ACHN (cell line): ENCODE data around the gene MAGI3.

Experiments
- DNase-seq: peaks from one replicate; pipeline ENCODE4 v3.0.0-alpha.2; 2015
- in situ Hi-C: cut with HindIII; loops from 2 replicates; pipeline ENCODE4 v1.10.0; 2017; ENCODE audit warnings: low sequenced_read_pairs, low pct_ligation_motif_present, low pct_unique_long_range_greater_than_20kb

Gene MAGI3

DNA sequence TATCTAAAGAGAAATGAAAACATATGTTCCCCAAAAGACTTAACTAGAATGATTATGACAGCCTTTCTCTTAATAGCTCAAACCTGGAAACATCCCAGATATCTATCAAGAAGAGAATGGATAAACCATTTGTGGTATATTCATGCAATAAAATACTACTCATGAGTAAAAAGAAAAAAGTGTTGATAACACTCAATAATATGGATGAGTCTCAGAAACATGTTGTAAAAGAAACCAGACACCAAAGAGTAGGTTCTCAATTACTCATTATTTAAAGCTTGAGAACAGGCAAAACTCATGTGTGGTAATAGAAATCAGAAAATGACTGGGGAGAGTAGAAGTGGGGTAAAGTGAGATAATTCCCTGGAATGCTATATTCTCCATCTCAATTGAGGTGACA is 214.8 kb downstream of the MAGI3 start:
- no peak for DNase-seq
- in situ Hi-C loops: no loop called here

DNA sequence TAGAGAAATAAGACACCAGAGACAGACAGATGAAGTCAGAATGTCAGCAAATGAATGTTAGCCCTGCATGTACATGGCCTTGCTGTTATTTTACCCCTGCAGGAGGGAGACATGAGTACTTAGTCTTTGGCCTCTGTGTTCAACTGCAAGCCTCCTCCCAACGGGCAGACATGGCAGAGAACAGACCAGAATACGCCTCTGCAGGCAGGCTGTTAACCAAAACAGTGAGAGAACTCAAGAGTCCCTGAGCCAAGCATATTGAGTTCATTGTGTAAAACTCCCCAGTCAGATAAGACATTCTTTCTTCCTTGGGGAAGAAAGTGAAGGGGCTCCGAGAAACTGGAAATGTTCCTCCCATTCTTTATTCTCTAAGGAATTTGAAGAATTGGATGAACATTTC is 218.1 kb downstream of the MAGI3 start:
- in situ Hi-C loops: no loop called here
- no peak for DNase-seq

DNA sequence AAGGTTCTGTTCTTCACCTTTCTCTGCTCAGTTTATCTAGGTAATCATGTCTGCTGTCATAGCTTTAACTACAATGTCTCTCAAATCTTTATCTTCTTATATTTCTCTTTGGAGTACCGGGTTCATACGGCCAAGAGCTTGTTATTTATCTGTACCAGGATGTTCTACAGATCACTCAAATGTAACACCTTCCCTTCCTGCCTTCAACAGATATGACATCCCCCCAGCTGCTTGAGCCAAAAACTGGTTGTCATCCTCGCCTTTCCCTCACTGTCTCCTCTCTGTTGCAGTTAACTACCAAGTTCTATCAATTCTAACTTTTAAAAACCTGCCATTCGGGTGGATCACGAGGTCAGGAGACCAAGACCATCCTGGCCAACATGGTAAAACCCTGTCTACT is 220.1 kb downstream of the MAGI3 start:
- DNase-seq: no peak
- in situ Hi-C loops: no loop called here

DNA sequence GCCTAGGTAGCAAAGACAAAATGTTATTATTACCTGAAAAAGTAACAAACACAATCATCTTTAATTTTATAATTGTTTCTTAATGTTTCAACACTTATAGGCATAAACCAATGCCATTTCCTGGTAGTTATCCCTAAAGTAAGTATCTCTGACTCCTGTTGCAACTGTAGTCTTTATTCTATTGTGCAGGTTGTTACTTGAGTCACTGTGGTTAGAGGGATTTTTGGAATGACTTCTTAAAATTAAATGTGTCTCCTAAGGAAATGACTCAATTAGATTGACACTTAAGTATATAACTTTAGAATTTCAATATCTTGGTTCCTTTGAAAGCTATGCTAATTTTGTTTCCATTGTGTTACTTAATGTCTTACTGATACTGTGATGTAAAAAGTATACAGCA is 225.1 kb downstream of the MAGI3 start:
- in situ Hi-C loops: no loop called here
- no peak for DNase-seq

DNA sequence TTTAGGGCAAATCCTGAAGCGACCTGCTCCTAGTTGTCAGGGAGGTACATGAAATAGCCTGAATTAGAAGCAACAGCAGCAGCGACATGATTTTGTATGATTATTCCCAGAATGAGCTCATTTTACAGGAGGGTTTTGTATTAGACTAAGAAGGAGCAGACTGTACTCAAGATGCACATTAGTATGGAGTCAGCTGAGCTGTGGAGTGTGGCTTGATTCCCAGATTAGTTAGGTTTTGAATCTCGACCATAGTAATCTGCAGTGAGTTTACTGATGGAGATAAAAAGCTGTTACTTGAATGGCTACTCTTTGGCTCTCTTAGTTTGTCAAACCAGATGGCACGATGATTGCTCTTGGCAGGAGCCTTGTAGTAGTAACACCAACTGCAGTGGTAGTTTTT is 225.8 kb downstream of the MAGI3 start:
- DNase-seq: no peak
- in situ Hi-C loops: no loop called here

DNA sequence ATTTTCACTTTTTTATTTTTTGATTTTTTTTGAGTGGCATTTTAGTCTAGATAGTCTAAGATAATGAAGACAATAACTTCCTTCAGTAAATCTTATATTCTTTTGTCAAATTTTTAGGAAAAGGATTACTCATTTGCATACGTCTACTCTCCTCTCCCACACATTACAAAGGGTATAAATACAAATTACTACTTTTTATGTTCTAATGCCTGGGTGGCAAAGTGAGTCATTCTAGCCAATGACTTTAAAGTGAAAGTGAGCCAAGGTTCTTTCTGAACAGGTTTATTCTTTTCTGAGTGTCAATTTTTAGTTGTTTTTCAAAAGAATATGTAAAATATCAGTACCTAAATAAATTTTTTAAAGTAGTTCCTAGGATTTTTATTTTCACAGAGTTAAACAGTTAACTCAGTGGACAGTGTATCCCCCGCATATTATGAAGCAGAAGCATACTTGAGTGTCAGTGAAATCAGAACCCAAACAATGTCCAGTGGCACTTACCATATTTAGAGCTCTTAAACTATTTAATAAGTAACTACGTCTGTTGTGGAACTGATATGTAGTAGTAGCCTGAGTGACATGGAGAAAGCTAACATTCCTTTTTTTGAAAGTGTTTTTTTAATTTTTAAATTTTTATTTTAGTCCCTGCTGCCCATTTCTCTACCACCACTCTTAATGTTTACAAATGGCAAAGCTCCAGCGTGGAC is 227.3 kb downstream of the MAGI3 start:
- in situ Hi-C loops: no loop called here
- DNase-seq: peak; percentile 2

DNA sequence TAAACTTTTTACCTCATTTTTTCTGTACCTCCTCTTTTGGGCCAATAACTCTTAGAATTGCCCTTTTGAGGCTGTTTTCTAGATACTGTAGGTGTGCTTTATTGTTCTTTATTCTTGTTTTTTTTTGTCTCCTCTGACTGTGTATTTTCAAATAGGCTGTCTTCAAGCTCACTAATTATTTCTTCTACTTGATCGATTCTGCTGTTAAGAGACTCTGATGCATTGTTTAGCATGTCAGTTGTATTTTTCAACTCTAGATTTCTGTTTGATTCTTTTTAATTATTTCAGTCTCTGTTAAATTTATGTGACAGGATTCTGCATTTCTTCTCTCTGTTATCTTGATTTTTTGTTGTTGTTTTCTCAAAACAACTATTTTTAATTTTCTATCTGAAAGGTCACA is 238.7 kb downstream of the MAGI3 start:
- in situ Hi-C loops: no loop called here
- no peak for DNase-seq

DNA sequence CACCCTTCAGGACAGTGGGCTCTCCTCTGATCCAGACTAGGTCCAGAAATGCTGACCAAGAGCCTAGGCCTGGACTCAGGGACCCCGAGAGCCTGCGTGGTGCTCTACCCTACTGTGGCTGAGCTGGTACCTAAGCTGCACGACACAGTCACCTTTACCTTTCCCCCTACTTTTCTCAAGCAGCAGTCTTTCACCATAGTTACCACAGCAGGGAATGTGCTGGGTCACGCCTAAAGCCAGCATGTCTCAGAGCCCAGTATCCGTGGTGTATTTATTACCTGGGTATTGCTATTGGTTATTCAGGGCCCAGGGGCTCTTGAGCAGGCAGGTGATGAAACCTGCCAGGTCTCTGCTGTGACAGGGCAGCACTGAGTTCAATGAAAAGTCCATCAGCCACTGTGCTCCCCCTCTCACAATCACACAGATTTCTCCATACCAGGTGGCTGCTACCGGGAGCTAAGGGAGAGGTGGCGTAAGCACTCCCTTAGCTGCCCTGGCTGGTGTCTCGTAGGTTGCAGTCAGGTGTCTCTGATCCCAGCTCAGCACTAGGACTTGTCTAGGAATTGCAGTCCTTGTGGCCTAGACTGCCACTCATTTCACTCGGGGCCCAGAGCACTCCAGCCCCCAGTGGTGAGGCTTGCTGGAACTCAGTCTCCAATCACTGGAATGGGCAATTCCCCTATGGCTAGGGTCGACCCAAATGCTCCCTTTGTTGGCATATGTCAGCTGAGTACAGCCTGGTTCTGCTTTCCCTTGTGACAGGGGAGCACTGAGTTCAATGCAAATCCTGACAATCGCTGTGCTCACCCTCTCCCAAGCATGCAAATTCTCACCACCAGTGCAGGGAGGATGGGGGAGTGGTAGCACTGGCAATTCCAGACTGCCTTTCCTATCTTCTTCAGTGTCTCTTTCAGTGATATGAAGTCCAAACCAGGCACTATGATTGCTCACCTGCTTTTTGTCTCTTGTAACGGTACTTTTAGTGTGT is 240.3 kb downstream of the MAGI3 start:
- in situ Hi-C loops: no loop called here
- DNase-seq: no peak

DNA sequence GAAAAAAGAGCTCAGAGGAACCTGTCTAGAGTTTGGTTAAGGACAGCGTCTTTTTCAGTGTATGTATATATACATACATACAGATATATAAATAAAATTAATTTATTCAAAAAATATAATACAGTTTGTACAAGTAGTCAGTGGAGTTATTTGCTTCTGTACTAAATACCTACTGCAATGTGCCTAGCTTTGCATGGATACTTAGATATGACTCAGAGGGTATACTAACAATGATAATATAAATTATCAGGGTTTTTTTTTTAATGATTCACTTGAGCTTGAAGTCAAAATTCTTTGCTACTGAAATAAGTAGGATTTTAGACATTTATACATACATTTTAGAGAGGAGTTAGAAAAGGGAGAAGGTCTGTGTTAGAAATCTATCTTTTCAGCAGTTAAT is 251.1 kb downstream of the MAGI3 start:
- in situ Hi-C loops: no loop called here
- DNase-seq: no peak

DNA sequence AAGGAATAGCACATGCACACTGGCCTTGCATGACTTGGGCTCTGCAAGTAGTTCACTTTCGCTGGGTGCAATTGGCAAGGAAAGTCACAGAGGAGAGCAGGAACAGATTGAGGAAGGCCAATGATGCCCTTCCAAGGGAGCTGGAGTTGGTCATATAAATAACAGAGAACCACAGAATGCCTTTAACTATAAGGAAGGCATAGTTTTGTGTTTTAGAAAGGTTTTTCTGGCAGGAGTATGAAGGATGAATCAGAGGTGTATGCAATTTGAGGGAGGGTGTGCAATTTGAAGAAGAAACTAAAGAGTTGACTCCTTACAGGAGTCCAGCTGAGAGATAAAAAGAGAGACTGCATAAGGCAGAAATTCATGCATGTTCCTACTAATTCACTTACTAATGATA is 256.8 kb downstream of the MAGI3 start:
- in situ Hi-C loops: no loop called here

DNA sequence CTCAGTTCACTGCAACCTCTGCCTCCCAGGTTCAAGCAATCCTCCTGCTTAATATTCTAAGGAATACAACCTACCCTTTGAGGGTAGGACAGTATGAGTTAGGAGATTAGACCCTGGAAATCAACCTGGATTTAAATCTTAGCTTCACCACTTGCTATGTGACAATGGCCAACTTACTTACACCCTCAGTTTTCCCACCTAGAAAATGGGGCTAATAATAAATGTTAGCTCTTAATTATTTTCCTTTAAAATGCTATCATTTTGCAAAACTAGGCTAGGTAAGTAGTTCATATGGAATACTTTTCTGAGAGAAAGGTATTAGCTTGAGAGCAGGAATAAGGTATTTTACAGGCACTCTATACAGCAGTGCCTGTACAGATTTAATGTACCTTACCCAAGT is 258.2 kb downstream of the MAGI3 start:
- in situ Hi-C loops: no loop called here

More for the DNA sequence above, 256.8 kb downstream of the MAGI3 start:
- no peak for DNase-seq

DNA sequence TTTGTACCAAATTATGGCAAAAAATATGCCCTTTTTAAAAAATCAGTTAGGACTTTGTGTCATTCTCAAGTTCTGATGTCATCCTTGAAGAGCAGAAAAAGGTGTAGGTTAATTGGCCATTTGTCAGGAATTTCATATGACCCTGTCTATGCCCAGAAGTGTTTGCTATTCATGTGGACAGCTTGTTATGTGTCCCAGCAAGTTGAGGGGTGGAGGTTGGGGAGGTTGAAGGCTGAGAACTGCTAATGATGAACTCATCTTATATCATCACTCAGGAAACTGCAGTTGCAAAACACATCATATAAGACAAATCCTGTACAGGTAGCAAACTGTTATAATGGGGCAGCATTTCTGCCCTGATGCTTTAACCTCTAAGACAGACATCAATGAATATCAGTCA is 262.5 kb downstream of the MAGI3 start:
- in situ Hi-C loops: no loop called here

More for the DNA sequence above, 258.2 kb downstream of the MAGI3 start:
- DNase-seq: no peak

DNA sequence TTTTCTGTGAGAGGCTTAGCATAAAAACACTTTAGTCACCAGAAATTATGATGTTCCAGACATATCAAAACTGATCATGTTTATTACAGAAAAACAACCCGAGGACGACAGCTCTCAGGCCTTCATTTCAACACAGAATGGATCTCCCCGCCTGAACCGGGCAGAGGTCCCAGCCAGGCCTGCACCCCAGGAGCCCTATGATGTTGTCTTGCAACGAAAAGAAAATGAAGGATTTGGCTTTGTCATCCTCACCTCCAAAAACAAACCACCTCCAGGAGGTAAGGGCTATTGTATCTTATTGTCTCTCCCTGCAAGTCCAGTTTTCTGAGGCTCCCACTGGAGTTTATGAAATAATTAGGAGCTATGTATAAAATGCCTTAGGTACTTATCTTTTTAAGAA is 263.4 kb downstream of the MAGI3 start:
- no peak for DNase-seq
- in situ Hi-C loops: no loop called here

More for the DNA sequence above, 262.5 kb downstream of the MAGI3 start:
- no peak for DNase-seq

DNA sequence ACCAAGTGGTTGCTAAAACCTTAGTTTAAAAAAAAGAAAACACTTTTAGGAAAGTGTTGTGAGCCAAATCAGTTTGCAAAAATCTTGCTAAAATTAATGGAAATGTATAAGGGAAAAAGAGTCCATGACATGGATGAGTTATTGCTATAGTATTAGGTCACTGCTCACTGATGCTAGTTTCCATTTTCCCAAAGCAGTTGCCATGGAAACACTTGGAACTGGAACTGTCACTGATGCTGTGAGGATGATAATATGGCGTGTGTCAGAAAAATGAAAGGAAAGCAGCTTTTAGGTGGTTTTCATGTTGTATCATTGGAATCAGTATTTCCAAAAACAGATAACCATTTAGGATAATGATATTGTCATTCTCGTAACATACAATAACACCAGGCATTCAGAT is 264.6 kb downstream of the MAGI3 start:
- in situ Hi-C loops: no loop called here

DNA sequence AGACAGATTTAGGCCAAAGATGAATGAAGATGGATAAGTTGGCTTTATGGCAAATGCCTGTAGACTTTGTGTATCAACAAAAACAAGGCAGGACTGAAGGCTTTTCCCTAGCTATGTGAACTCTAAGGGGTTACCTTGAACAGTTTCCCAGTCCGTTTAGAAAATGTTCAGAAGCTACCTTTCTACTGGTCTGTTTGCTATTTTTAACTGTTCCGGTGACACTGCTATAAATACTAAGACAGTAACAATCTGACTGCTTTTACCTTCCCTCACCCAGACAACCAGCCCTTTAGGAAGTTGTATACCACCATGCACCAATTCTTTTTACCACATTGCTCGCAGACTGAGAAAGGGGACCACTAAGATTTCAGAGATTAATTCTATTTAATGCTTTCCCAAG is 266.8 kb downstream of the MAGI3 start:
- DNase-seq: no peak
- in situ Hi-C loops: no loop called here

More for the DNA sequence above, 264.6 kb downstream of the MAGI3 start:
- DNase-seq: no peak

DNA sequence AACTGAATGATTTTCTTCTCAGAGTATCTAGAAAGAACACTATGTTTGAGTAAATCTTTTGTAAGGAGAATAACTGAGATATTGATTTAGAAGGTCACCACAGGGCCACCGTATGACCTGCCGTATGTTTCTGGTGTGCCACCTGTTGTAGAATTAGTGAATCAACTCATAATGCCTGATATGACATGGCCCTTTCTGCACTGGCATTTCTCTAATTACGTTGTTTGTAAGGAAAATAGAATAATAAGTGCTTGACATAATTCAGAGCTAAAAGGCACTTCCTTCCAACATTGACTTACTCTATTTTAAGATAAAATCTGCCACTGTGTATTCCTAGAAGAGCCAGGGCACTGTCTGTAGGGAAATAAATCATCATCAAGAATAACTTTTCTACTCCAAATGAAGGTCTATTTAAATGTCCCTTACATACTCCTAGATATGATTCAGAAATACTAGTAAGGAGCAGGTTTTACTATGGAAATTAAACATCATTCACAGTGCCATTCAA is 267.3 kb downstream of the MAGI3 start:
- no peak for DNase-seq
- in situ Hi-C loops: no loop called here

DNA sequence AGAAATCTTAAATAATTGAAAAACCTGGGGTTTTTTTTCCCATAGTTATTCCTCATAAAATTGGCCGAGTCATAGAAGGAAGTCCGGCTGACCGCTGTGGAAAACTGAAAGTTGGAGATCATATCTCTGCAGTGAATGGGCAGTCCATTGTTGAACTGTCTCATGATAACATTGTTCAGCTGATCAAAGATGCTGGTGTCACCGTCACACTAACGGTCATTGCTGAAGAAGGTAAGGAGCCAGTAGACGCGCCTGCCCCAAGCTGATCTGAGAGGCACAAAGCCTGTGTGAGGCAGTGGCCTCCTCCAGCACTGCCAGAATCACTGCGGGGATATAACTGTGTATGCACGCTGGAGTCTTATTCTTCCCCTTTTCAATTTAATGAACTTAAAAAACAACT is 268.7 kb downstream of the MAGI3 start:
- in situ Hi-C loops: no loop called here
- DNase-seq: no peak

DNA sequence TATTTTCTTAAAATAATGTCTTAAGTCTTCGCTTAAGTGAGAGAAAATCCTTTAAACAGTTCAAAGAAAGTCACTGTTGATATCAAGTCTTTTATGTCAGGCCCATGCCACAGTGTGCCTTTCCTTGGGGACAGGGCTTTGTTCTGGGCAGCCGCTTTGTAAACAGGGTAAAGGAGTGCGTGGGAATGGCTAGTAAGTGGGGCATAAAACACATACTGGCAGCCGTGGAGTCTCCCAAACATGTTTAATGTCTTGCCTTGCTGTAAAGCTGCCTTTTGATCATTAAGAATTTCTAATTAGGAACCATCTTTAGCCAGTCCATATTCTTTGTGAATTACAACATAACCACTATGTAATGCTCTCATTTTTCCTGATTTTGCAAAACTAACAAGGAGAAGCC is 269.2 kb downstream of the MAGI3 start:
- in situ Hi-C loops: no loop called here
- DNase-seq: no peak

DNA sequence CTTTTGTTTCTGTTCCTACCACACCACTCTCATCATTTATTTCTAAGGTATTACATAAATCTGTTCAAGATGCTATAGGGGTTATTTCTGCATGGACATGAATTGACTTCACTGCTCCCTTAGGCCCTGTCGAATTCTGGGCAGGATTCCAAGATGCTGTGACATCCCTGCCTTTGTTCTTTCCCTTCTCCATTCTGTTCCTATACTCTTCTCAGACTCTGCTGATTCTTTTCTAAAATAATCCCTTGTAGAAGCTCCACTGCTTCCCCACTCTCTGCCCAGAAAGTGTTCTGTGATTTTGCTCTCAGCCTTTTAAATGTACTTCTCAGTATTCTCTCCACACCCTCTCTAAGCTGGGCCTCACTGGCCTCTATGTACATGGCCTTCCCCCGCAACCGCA is 269.8 kb downstream of the MAGI3 start:
- in situ Hi-C loops: no loop called here
- DNase-seq: no peak

DNA sequence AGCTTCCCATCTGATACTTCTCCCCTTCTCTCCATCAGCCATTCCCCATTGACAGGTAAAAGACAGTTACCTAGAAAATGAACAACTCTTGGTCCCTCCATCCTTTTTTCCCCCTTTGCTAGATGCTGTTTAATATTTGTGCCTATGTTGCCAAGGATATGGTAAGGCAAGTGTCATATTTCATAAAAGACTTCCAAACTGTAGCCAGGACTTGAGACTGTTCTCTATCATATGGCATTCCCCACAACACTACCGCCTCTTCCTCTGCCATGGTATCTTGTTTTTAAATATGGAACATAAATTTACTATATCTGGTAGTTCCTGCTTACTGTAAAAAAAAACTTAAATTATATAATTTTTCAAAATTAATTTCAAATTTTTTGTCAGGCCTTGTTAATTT is 271.8 kb downstream of the MAGI3 start:
- in situ Hi-C loops: no loop called here
- DNase-seq: no peak
